ENCODE data around the gene PCGF3.
A peak's percentile ranks its signal among the peaks of the same experiment; 100 is the strongest.
"Not testable (repeated sequence)": the region's sequence is repeated elsewhere in the genome, so short reads cannot be mapped to it uniquely, and the experiment has no call there.

PCGF3 gene

GRCh38 chr4:744212-744841 lies 38.7 kb downstream of the PCGF3 start:
- DNase-seq = no peak

- no peak for DNase-seq
Observed at GRCh38 chr4:747546-748170, 42.0 kb downstream of the PCGF3 start.

GRCh38 chr4:748461-748860 lies 42.8 kb downstream of the PCGF3 start:
- no peak for DNase-seq

- no peak for DNase-seq
Observed at GRCh38 chr4:749698-750666, 44.4 kb downstream of the PCGF3 start.

GRCh38 chr4:751676-752075 lies 46.0 kb downstream of the PCGF3 start:
- no peak for DNase-seq

- DNase-seq = no peak
Observed at GRCh38 chr4:752196-752861, 46.7 kb downstream of the PCGF3 start.

GRCh38 chr4:753186-753585 lies 47.6 kb downstream of the PCGF3 start:
- DNase-seq = not testable (repeated sequence)

- no peak for DNase-seq
Observed at GRCh38 chr4:754221-755120, 48.8 kb downstream of the PCGF3 start.

- DNase-seq = no peak
Observed at GRCh38 chr4:757111-757510, 51.5 kb downstream of the PCGF3 start.

- DNase-seq = not testable (repeated sequence)
Observed at GRCh38 chr4:759810-760209, 54.2 kb downstream of the PCGF3 start.

GRCh38 chr4:760616-761015 lies 55.0 kb downstream of the PCGF3 start:
- DNase-seq = no peak

- DNase-seq = no peak
Observed at GRCh38 chr4:761086-761485, 55.5 kb downstream of the PCGF3 start.

- DNase-seq = no peak
Observed at GRCh38 chr4:761739-762138, 56.1 kb downstream of the PCGF3 start.

GRCh38 chr4:762211-763190 lies 56.9 kb downstream of the PCGF3 start:
- no peak for DNase-seq

- no peak for DNase-seq
Observed at GRCh38 chr4:763191-763810, 57.7 kb downstream of the PCGF3 start.

GRCh38 chr4:763922-764321 lies 58.3 kb downstream of the PCGF3 start:
- peak in 1 of 2 donors; percentile 16 for DNase-seq

- DNase-seq = no peak
Observed at GRCh38 chr4:764405-765169, 59.0 kb downstream of the PCGF3 start.

GRCh38 chr4:766152-766515 lies 60.5 kb downstream of the PCGF3 start:
- DNase-seq = no peak

- DNase-seq = no peak
Observed at GRCh38 chr4:766559-767283, 61.1 kb downstream of the PCGF3 start.
